ENCODE measurements around the gene CCDC106. TPM values are rescaled to one million over a fixed set of nuclear protein-coding genes. Genes with fewer than 3 reads are reported as not detected.

The CCDC106 gene
- 8.9 and 9.5 TPM in 2 replicates for total RNA-seq

DNA sequence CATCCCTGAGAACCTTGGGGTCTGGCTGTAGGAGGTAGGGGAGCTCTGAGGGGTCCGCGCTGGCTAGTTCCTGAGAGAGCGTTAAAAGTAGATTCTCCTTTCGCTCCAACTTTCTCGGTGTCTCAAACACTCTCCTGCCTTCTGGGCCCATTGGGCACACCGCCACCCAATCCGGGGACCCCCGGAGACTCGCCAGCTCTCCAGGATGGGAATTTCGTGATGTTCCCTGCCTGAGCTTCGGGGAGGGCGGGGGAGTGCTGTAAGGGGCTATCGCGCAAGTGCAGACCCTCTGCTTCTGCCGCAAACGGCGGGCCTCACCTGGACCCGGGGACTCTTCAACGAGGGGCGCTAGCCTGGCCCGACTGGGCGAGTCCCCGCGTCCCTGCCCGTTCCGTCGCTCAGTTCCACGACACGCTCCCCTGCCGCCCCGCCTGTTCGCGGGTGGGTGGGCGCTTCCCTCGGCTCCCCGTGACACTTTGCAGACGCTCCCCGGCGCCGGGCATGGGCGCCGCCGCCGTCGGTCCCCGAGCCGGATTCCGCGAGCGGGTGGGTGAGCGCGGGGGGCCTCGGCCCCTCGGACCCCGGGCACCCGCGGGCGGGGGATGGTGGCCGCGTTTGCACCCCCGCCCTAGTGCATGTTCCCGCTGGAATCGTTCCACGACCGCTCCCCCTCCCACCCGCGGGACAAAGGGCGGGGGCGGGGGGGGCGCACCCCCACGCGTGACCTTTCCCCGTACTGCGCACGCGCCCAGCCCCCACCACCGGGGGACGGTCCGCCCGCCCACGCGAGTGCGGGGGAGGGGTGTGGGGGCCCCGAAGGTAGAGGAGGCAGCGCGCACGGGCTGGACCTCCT lies at the start of gene CCDC106:
Gene CCDC106, plus strand, starts transcription at position 481 of the 853 bp plus-strand sequence. CDS start 835 bp downstream, outside the sequence.

DNA sequence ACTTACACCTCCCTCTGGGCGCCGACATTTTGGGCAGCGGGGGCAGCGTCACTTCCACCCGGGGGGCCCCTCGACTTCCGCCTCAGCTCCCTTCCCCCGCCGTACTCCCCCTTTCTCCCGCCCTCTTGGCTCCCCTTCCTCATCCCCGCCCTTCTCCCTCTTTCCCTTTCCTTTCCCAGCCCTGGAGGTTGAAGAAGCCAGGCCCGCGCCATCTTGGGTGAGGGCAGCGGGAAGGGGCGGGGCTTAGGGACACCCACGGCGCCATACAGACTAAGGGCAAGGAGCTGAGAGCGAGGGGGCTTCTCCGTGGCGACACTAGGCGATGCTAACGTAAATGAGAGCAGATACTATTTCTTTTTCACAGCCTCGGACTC lies 48.6 kb upstream of the CCDC106 start, which contains the start of gene FIZ1:
Gene FIZ1, minus strand, starts transcription at position 50 of the 374 bp plus-strand sequence. CDS start 1,652 bp downstream, outside the sequence.

DNA sequence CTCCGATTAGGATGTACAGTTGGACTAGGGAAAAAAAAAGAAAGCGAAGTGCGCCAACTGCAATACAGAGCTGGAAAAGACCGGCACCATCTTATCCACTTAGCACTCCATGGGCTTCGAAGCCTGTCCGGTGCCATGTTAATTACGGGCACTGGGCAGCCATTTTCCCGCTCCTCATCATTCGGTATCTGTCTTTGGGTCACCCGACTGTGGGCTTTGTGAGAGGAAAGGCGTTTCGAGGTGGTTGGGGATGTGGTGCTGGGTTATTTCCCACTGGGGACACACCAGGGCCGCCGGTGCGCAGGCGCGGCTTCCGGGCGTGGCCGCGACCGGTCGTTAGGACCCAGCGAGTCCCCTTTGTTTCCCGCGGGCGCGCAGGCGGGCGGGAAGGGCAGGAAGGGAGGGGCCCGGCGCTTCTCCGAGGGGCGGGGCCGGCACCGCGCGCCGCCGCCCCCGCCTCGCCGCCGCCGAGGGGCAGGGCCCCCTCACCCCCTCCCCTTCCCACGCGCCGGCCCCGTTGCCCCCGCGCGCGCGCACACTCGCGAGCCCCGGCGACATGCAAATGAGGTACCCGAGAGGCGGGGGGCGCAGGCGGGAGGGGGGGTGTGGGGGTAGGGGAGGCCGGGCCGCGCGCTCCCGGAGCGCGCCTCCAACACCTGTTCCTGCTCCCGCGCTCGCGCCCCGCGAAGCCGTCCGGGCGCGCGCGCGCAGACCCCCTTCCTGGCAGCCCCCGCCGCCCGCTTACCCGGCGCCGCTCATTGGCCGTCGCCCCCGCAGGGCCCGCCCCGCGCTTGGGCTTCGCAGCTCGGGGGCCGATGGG lies 48.0 kb upstream of the CCDC106 start, which contains the start of gene ZNF524:
Gene ZNF524, plus strand, starts transcription at position 447 of the 820 bp plus-strand sequence. CDS start 1,825 bp downstream, outside the sequence.

DNA sequence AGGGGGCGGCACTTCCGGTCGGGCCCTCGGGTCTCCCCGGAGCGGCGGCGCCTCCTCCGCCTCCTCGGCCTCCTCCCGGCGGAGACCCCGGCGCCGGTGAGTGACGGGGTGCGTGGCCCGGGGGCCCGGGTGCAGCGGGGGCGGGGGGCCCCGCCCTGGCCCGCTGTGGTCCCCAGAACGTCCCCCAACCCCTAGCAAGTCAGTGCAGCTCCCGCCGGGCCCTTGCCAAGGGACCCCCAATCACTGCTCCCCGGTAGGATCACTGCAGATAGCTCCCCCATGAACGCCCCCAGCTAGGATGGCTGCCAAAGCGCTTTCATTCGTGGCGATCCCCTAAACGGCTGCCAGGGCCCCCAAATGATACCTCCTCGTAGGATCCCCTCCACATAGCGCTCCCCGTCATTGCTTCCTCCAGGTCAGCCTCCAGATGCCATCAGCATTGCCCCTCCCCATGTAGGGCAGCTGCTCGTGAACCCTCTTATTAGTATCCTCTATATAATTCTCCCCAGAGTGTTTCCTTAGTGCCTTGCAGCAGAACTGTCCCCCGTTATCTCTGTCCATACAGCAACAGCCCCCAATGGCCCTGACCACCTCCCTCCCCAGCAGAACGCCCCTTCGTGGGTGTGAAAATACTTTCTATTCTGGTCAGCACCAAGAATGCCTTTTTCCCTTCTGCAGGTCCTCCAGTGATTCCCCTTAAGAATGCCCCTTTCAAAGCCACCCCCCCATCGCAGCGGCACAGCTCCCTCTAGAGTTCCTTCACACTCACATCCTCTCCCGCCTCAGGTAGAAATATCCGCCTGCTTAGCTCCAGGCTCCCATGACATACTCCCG lies 42.2 kb upstream of the CCDC106 start, which contains the start of gene ZNF865:
Gene ZNF865, plus strand, starts transcription at position 11 of the 834 bp plus-strand sequence. CDS start 7,972 bp downstream, outside the sequence.

DNA sequence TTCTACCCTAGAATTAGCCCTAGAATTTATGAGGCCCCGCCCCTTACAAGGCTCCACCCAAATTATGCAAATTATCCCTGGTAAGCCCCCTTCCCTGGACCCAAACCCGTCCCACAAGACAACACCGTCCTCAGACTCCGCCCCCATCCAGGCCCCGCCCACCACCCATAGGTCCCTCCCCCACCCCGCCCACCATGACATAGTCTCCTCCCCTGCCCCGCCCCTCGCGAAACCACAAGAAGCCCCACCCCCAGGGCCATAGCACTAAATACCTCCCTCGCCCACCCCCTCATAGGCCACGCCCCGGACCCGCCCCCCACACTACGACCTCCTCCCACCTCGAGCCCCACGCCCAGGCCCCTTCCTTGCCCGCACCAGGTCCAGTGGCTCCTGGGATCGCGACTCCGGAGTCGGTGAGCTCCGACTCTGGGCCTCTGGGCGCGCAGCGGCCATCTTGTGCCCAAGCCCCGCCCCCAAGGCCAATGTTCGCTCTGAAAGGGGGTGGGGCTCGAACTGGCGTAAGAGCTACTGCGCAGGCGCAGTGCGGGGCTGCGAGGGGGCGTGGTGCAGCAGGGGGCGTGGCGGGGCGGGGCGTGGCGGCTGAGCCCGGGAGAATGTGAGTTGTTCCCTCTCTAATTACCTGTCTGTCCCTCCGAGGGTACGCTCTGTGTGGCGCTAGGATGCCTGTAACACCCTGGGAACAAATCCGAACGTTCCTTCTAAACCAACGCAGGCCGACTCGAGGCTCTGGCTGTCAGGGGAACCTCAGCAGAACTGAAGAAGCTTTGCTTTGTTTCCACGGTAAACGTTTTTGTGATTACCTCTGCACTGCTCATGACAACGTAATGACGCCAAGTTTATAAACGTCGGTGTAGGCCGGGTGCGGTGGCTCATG lies 23.7 kb upstream of the CCDC106 start, which contains the start of gene ZNF784:
Gene ZNF784, minus strand, starts transcription at position 458 of the 895 bp plus-strand sequence. Its CDS starts 5 bp downstream, at position 453.

DNA sequence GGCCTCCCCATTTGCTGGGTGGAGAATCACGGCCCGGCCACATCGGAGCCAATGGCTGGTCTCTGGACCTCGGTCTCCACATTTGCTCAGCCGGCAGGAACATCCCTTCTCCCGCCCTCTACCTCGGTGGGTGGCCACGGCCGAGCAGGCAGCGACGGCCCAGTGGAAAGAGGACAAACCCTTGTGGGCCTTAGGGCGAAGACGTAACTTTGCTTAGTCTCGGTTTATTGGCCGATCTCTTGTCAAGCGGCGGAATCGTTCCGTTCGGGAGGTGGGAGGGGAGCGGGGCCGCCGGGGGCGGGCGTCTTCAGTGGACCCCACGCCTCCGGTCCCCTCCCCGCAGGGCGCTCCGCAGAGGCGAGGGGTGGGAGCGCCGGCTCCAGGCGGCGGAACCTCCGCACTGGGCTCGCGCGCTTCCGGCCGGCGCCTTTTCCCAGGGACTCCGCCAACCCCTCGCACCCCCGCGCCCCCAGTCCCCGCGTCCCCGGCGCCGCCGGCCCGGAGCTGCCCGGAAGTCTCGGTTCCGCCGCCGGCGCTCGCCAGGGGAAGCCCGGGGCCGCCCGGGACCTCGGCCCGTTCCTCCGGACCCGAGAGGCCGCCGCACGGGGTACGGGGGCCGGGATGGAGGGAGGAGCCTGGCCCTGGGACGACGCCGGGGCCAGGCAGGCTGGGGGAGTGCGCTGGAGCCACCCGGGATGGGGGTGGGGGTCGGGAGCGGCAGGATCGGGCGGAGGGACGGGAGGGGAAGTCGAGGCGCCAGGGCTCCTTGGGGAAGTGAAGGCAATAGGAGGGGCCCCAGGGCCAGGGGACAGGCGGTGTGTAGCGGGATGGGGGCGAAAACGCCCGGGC lies 7.2 kb upstream of the CCDC106 start, which contains the start of gene ZNF580:
Gene ZNF580, plus strand, starts transcription at position 426 of the 849 bp plus-strand sequence. CDS start 1,507 bp downstream, outside the sequence.

DNA sequence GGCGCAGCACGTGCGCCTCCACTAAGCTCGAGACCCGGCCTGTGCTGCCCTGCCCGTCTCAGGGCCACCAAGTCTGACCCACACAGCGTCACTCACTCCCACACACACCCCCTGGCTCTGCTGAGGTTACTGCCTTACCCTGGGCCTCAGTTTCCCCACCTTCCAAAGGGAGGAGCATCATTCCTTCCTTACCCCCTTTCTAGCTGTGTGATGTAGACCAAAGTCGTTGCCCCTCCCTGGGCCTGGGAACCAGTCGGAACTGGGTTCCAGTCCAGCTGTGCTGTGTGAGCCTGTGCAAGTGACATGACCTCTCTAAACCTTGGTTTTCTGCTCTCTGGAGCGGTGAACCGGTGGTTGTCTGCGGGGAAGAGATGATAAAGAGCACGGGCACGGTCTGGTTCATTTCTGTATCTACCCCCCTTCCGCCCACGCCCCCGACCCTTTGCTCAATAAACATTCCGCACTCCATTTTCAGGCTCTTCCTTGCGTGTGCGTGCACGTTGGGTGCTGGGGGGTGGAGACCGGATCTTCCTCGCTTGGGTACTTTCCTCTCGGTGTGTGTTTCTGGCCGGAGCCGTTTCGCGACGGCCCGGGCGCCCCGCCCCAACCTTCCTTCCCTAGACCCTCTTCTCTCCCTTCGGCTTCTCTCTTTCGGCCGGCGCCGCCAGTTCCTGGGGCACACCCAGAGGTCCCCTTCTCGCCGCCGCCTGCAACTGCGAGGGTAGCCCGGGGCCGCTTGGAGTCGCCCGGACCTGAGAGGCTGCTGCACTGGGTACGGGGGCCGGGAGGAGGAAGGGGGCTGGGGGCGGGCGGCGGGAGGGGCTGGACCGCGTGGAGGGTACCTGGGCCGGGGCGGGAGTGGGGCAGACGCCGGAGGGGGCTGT lies 4.8 kb upstream of the CCDC106 start, which contains the start of gene ZNF581:
Gene ZNF581, plus strand, starts transcription at position 647 of the 884 bp plus-strand sequence. CDS start 923 bp downstream, outside the sequence.

DNA sequence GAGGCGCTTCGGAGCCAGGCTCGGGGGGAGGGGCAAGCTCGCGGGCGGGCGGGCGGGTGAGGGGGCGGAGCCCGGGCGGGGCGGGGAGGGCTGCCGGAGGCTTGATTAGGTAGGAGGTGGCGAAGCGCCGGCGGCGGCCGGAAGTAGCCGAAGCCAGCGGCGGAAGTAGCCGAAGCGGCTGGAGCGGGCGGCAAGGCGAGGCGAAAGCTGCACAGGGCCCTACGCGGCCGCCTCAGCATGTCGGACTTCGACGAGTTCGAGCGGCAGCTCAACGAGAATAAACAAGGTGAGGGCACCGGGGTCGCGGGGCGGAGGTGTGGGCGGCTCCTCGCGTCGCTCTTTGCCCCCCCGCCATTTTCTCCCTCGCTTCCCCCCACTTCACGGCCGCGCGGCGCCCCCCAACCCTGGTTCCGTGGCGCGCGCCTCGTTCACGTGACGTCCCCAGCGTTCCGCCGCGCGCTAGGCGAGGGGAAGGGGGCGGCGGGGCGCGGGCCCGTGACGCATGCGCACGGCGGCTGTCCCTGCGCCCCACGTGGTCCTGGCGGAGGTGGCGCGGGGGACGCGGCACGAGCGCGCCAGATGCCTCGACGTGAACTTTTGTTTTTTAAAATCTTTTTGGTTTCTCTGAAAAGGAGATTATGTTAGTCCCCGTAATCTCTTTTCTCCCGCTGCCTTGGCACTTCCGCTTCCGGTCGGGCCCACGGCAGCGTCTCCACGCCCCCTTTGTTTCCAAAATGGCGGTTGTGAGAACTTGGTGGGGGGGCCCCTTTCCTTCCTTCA lies 7.0 kb downstream of the CCDC106 start, which contains the start of gene U2AF2:
Gene U2AF2, plus strand, starts transcription at position 168 of the 780 bp plus-strand sequence. Its CDS starts 70 bp downstream, at position 238.

DNA sequence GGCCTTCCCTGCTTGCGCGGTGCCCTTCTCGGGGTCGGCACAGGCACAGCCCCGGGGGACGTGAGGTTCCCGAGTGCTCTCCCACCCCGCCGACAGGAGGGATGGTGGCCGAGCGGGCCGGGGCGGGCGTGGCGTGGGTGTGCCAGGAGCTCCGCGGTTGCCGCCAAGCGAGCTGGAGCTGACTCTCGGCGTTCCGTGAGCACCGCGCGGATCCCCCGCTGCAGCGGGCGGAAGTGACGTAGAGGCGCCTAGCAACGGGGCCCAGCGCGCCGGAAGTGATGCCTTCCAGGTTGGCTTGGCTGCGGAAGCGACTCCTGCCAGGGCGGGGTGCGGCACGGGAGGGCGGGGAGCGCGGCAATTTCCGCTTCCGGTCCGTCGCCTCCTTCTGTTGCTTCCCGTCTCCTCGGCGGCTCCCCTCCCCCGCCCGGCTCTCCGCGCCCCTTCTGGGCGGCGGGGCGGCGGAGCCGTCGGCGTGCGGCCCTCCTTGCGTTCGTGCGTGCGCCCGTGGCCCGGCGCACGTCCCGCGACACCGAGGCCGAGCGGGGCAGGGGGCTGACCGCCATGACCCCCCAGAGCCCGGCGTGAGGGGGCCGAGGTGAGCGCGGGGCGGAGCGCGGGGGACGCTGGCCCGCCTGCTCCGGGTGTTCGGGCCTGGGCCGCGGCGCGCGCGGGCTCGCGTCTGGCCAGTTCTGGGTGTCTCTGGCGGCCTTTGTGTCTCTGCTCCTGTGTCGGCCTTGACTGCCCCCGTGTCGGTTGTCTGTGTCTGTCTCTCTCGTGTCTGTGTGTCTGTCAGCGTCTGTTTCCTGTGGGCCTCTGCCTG lies 27.0 kb downstream of the CCDC106 start, which contains the start of gene EPN1:
Gene EPN1, plus strand, starts transcription at position 386 of the 820 bp plus-strand sequence. CDS start 3,402 bp downstream, outside the sequence.

Other genes with a start within 250 kb of the CCDC106 start
- gene UBE2S, start 240.4 kb upstream of the CCDC106 start, total RNA-seq, result 73.4 and 105 TPM in 2 replicates
- gene SHISA7, start 204.9 kb upstream of the CCDC106 start, total RNA-seq, result not detected in 2 replicates
- 49.1 and 52.8 TPM in 2 replicates for gene ISOC2, start 186.6 kb upstream of the CCDC106 start, total RNA-seq
- gene C19orf85, start 183.5 kb upstream of the CCDC106 start, total RNA-seq, result not detected in 2 replicates
- 0.66 and 0.87 TPM in 2 replicates for gene ZNF628, start 171.6 kb upstream of the CCDC106 start, total RNA-seq
- 13.7 and 14.4 TPM in 2 replicates for gene NAT14, start 163.0 kb upstream of the CCDC106 start, total RNA-seq
- gene SSC5D, start 159.8 kb upstream of the CCDC106 start, total RNA-seq, result 12.8 and 30.4 TPM in 2 replicates
- not detected in 2 replicates for gene SBK2, start 111.1 kb upstream of the CCDC106 start, total RNA-seq
- 0.19 TPM in 1 of 2 replicates, not detected in the other for gene SBK3, start 102.7 kb upstream of the CCDC106 start, total RNA-seq
- gene ZNF579, start 67.4 kb upstream of the CCDC106 start, total RNA-seq, result 2.1 and 3.0 TPM in 2 replicates
- 1.9 and 2.1 TPM in 2 replicates for gene FIZ1, start 48.7 kb upstream of the CCDC106 start, total RNA-seq
- 10.1 and 11.9 TPM in 2 replicates for gene ZNF524, start 47.9 kb upstream of the CCDC106 start, total RNA-seq
- 0.66 and 1.3 TPM in 2 replicates for gene ZNF865, start 42.6 kb upstream of the CCDC106 start, total RNA-seq
- 3.6 and 3.9 TPM in 2 replicates for gene ZNF784, start 23.6 kb upstream of the CCDC106 start, total RNA-seq
- 5.5 and 5.8 TPM in 2 replicates for gene ZNF580, start 7.2 kb upstream of the CCDC106 start, total RNA-seq
- 11.4 and 13.4 TPM in 2 replicates for gene ZNF581, start 4.6 kb upstream of the CCDC106 start, total RNA-seq
- 87.6 and 108 TPM in 2 replicates for gene U2AF2, start 6.8 kb downstream of the CCDC106 start, total RNA-seq
- gene EPN1, start 27.0 kb downstream of the CCDC106 start, total RNA-seq, result 44.5 and 80.6 TPM in 2 replicates
- not detected in 2 replicates for gene NLRP9, start 90.2 kb downstream of the CCDC106 start, total RNA-seq
- not detected in 2 replicates for gene RFPL4A, start 110.9 kb downstream of the CCDC106 start, total RNA-seq
- gene RFPL4AL1, start 120.9 kb downstream of the CCDC106 start, total RNA-seq, result not detected in 2 replicates
- gene NLRP11, start 183.8 kb downstream of the CCDC106 start, total RNA-seq, result not detected in 2 replicates
- not detected in 2 replicates for gene NLRP4, start 188.3 kb downstream of the CCDC106 start, total RNA-seq

Measured in aortic smooth muscle cell (primary cell).